HepG2 (cell line): ENCODE results near the gene TBX6. TPM values are rescaled to one million over a fixed set of nuclear protein-coding genes. Genes with fewer than 3 reads are reported as not detected.

Source experiments
- CEBPZ ChIP-seq: IDR thresholded peaks from 2 replicates; pipeline ENCODE4 v1.6.1; 2012; ENCODE audit warnings: low read length, improper control_type of control experiment
- DRAP1 ChIP-seq: IDR thresholded peaks from 2 replicates; pipeline ENCODE4 v1.6.1; 2016; ENCODE audit warnings: missing genetic modification reagents, missing compliant biosample characterization
- FOXA3 ChIP-seq: IDR thresholded peaks from 2 replicates; pipeline ENCODE4 v1.6.1; 2016; ENCODE audit warnings: missing genetic modification reagents, missing compliant biosample characterization
- FOXM1 ChIP-seq: sonication (generic); formaldehyde crosslinking; IDR thresholded peaks from 2 replicates; pipeline ENCODE4 v1.5.0; 2020; ENCODE audit warnings: missing genetic modification reagents
- GATAD2A ChIP-seq: IDR thresholded peaks from 2 replicates; pipeline ENCODE4 v1.6.1; 2016
- HINFP ChIP-seq: sonication (generic); formaldehyde crosslinking; IDR thresholded peaks from 2 replicates; pipeline ENCODE4 v1.4.0; 2020; ENCODE audit warnings: low read depth, mild to moderate bottlenecking, missing genetic modification reagents
- HNF4A ChIP-seq: sonication (generic); formaldehyde crosslinking; IDR thresholded peaks from 2 replicates; pipeline ENCODE4 v1.4.0; 2020; ENCODE audit warnings: missing genetic modification reagents
- MLX ChIP-seq: IDR thresholded peaks from 2 replicates; pipeline ENCODE4 v1.6.1; 2016
- PREB ChIP-seq: sonication (generic); formaldehyde crosslinking; IDR thresholded peaks from 2 replicates; pipeline ENCODE4 v1.4.0; 2020; ENCODE audit warnings: missing genetic modification reagents
- SMAD9 ChIP-seq: sonication (generic); formaldehyde crosslinking; IDR thresholded peaks from 2 replicates; pipeline ENCODE4 v1.5.1; 2020; ENCODE audit warnings: mild to moderate bottlenecking, missing genetic modification reagents
- SRY ChIP-seq: sonication (generic); formaldehyde crosslinking; IDR thresholded peaks from 2 replicates; pipeline ENCODE4 v1.8.0; 2022; ENCODE audit warnings: mild to moderate bottlenecking, missing genetic modification reagents
- YEATS4 ChIP-seq: sonication (generic); formaldehyde crosslinking; IDR thresholded peaks from 2 replicates; pipeline ENCODE4 v1.4.0; 2020; ENCODE audit warnings: missing genetic modification reagents, borderline replicate concordance
- ZBED4 ChIP-seq: sonication (generic); formaldehyde crosslinking; IDR thresholded peaks from 2 replicates; pipeline ENCODE4 v1.4.0; 2020; ENCODE audit warnings: missing genetic modification reagents, borderline replicate concordance
- ZBTB49 ChIP-seq: sonication (generic); formaldehyde crosslinking; IDR thresholded peaks from 2 replicates; pipeline ENCODE4 v1.4.0; 2020; ENCODE audit warnings: missing genetic modification reagents, borderline replicate concordance
- ZNF224 ChIP-seq: sonication (generic); formaldehyde crosslinking; IDR thresholded peaks from 2 replicates; pipeline ENCODE4 v1.5.0; 2020; ENCODE audit warnings: mild to moderate bottlenecking, missing genetic modification reagents
- ZNF232 ChIP-seq: sonication (generic); formaldehyde crosslinking; IDR thresholded peaks from 2 replicates; pipeline ENCODE4 v1.4.0; 2020; ENCODE audit warnings: missing genetic modification reagents, borderline replicate concordance
- polyA plus RNA-seq, 8 experiments: library from polyadenylated mRNA; depleted of rRNA in 3 of 8; stranded (reverse) in 7 of 8; unstranded in 1 of 8; fragments of >200 nt; fragmentation: Illumina TruSeq in 4 of 8; extraction: Trizol in 4 of 8; gene quantifications; 2 replicates each; pipeline versions ENCODE4 v1.2.1 to v1.2.3, GENCODE V29; 2011 to 2016; ENCODE audit warnings: low read depth in 4 of 8, missing spikeins in 1 of 8, mixed read lengths in 1 of 8; ENCODE audit not compliant: insufficient read depth in 1 of 8
- total RNA-seq, 5 experiments: library from RNA; depleted of rRNA; stranded (reverse); fragments of >200 nt; fragmentation: Illumina TruSeq; extraction: Trizol; gene quantifications; 2 replicates each; pipeline ENCODE4 v1.2.3, GENCODE V29; 2016; ENCODE audit warnings: low read depth in 1 of 5

TBX6 gene
- total and polyA plus RNA-seq, 2 of the 13 experiments (the other 11 are each of a cell fraction or from before 2014, with no cell fraction given): 0.24 to 0.42 TPM

GRCh38 chr16:30063278-30063892 lies 28.3 kb downstream of the TBX6 start (continued):
- TF ChIP-seq HINFP (CRISPR knock-in tag): no peak
- TF ChIP-seq DRAP1 (CRISPR knock-in tag): no peak
- TF ChIP-seq SMAD9 (CRISPR knock-in tag): no peak
- TF ChIP-seq ZBED4 (CRISPR knock-in tag): no peak
- TF ChIP-seq HNF4A: no peak
- TF ChIP-seq SRY (CRISPR knock-in tag): no peak
- no peak for TF ChIP-seq ZNF232
- TF ChIP-seq CEBPZ: no peak
- no peak for TF ChIP-seq FOXM1 (CRISPR knock-in tag)
- 0 out of 2 replicates have a peak, but pooled peaks have one; percentile 20 for TF ChIP-seq ZBTB49 (CRISPR knock-in tag)
- 0 out of 2 replicates have a peak, but pooled peaks have one; percentile 45 for TF ChIP-seq PREB (CRISPR knock-in tag)
- no peak for TF ChIP-seq GATAD2A (CRISPR knock-in tag)
- no peak for TF ChIP-seq ZNF224 (CRISPR knock-in tag)
- TF ChIP-seq YEATS4 (CRISPR knock-in tag): no peak
- 0 out of 2 replicates have a peak, but pooled peaks have one; percentile 13 for TF ChIP-seq MLX (CRISPR knock-in tag)
- TF ChIP-seq FOXA3 (CRISPR knock-in tag): no peak
